ENCODE measurements around the gene LRMDA.

The LRMDA gene

GRCh38 chr10:75859141-75859540 lies 427.7 kb downstream of the LRMDA start:
- DNase-seq: no peak
- no peaks in the 10 kb centered on the region for H3K36me3 Mint-ChIP-seq (ENCODE audit: low read depth)
- H3K9me3 Mint-ChIP-seq: peaks cover 13% of the 10 kb centered on the region
- no peak overlapping the region for H3K4me3 Mint-ChIP-seq
- no peak overlapping the region for H3K27ac Mint-ChIP-seq
- TF ChIP-seq CTCF (IDR thresholded peaks at IDR 0.05): no peak
- peaks cover 11% of the 10 kb centered on the region for H3K4me1 Mint-ChIP-seq
- no peaks in the 10 kb centered on the region for H3K27me3 Mint-ChIP-seq (ENCODE audit: low read depth, poor library complexity)

- Mint-ChIP-seq H3K36me3 (ENCODE audit: low read depth) (no peaks in the 10 kb centered on the region), H3K4me3 (no peak overlapping the region), H3K27me3 (ENCODE audit: low read depth, poor library complexity) (no peaks in the 10 kb centered on the region), H3K4me1 (peaks cover 11% of the 10 kb centered on the region), H3K9me3 (peaks cover 13% of the 10 kb centered on the region), H3K27ac (no peak overlapping the region)
- TF ChIP-seq CTCF (IDR thresholded peaks at IDR 0.05): no peak
- no peak for DNase-seq
These were observed 428.6 kb downstream of the LRMDA start for GRCh38 chr10:75860009-75860408.

- no peak for TF ChIP-seq CTCF (IDR thresholded peaks at IDR 0.05)
- H3K27ac Mint-ChIP-seq: no peak overlapping the region
- no peak for DNase-seq
- no peaks in the 10 kb centered on the region for H3K27me3 Mint-ChIP-seq (ENCODE audit: low read depth, poor library complexity)
- peaks cover 20% of the 10 kb centered on the region for H3K4me1 Mint-ChIP-seq
- H3K36me3 Mint-ChIP-seq (ENCODE audit: low read depth): no peaks in the 10 kb centered on the region
- H3K9me3 Mint-ChIP-seq: no peaks in the 10 kb centered on the region
- no peak overlapping the region for H3K4me3 Mint-ChIP-seq
These were observed 430.2 kb downstream of the LRMDA start for GRCh38 chr10:75861582-75861981.

GRCh38 chr10:75862935-75863334 lies 431.5 kb downstream of the LRMDA start:
- no peaks in the 10 kb centered on the region for H3K27me3 Mint-ChIP-seq (ENCODE audit: low read depth, poor library complexity)

GRCh38 chr10:75864717-75865116 lies 433.3 kb downstream of the LRMDA start:
- TF ChIP-seq CTCF (IDR thresholded peaks at IDR 0.05): no peak
- H3K36me3 Mint-ChIP-seq (ENCODE audit: low read depth): no peaks in the 10 kb centered on the region
- no peaks in the 10 kb centered on the region for H3K9me3 Mint-ChIP-seq
- H3K4me3 Mint-ChIP-seq: no peak overlapping the region
- no peak overlapping the region for H3K27ac Mint-ChIP-seq
- H3K4me1 Mint-ChIP-seq: peaks cover 26% of the 10 kb centered on the region
- H3K27me3 Mint-ChIP-seq (ENCODE audit: low read depth, poor library complexity): peaks cover 3% of the 10 kb centered on the region
- DNase-seq: no peak

More at GRCh38 chr10:75862935-75863334, 431.5 kb downstream of the LRMDA start:
- H3K4me3 Mint-ChIP-seq: no peak overlapping the region
- no peak for DNase-seq
- no peak overlapping the region for H3K27ac Mint-ChIP-seq
- H3K36me3 Mint-ChIP-seq (ENCODE audit: low read depth): no peaks in the 10 kb centered on the region
- no peaks in the 10 kb centered on the region for H3K9me3 Mint-ChIP-seq
- no peak for TF ChIP-seq CTCF (IDR thresholded peaks at IDR 0.05)
- H3K4me1 Mint-ChIP-seq: peaks cover 23% of the 10 kb centered on the region

GRCh38 chr10:75865413-75866299 lies 434.2 kb downstream of the LRMDA start:
- H3K4me1 Mint-ChIP-seq: peaks cover 28% of the 10 kb centered on the region
- H3K4me3 Mint-ChIP-seq: peak overlapping the region; percentile 39
- no peaks in the 10 kb centered on the region for H3K9me3 Mint-ChIP-seq
- no peak for TF ChIP-seq CTCF (IDR thresholded peaks at IDR 0.05)
- H3K27ac Mint-ChIP-seq: peak overlapping the region; percentile 52
- peaks cover under 1% of the 10 kb centered on the region for H3K36me3 Mint-ChIP-seq (ENCODE audit: low read depth)
- peaks cover 5% of the 10 kb centered on the region for H3K27me3 Mint-ChIP-seq (ENCODE audit: low read depth, poor library complexity)
- DNase-seq: no peak

Measured in nephron progenitor cell (in vitro differentiated cells).